RPMI8226 (cell line): ENCODE data around the gene CDYL.

ENCODE experiments used
- DNase-seq: peaks from one replicate; pipeline ENCODE4 v3.0.0-alpha.2; 2015

CDYL gene

GRCh38 chr6:4889701-4890100 lies 113.5 kb downstream of the CDYL start:
- DNase-seq = no peak

- no peak for DNase-seq
Measured at GRCh38 chr6:4890191-4890590, 114.0 kb downstream of the CDYL start.

- DNase-seq = no peak
Measured at GRCh38 chr6:4890627-4891026, 114.4 kb downstream of the CDYL start.

- DNase-seq = no peak
Measured at GRCh38 chr6:4891141-4891540, 114.9 kb downstream of the CDYL start.

GRCh38 chr6:4892785-4893485 lies 116.7 kb downstream of the CDYL start:
- no peak for DNase-seq

GRCh38 chr6:4894049-4894448 lies 117.8 kb downstream of the CDYL start:
- no peak for DNase-seq

GRCh38 chr6:4895971-4896370 lies 119.8 kb downstream of the CDYL start:
- no peak for DNase-seq

GRCh38 chr6:4896401-4896800 lies 120.2 kb downstream of the CDYL start:
- DNase-seq = no peak

GRCh38 chr6:4899249-4900034 lies 123.2 kb downstream of the CDYL start:
- DNase-seq = no peak

GRCh38 chr6:4901386-4902061 lies 125.3 kb downstream of the CDYL start:
- peak; percentile 89 for DNase-seq

- peak; percentile 93 for DNase-seq
Measured at GRCh38 chr6:4902363-4902762, 126.2 kb downstream of the CDYL start.

GRCh38 chr6:4903121-4903520 lies 126.9 kb downstream of the CDYL start:
- DNase-seq = no peak

GRCh38 chr6:4903751-4904370 lies 127.7 kb downstream of the CDYL start:
- no peak for DNase-seq

- no peak for DNase-seq
Measured at GRCh38 chr6:4904461-4905025, 128.3 kb downstream of the CDYL start.

- DNase-seq = no peak
Measured at GRCh38 chr6:4905826-4906225, 129.6 kb downstream of the CDYL start.

GRCh38 chr6:4906293-4907276 lies 130.4 kb downstream of the CDYL start:
- DNase-seq = peak; percentile 58

GRCh38 chr6:4907602-4908001 lies 131.4 kb downstream of the CDYL start:
- no peak for DNase-seq

- no peak for DNase-seq
Measured at GRCh38 chr6:4908062-4908461, 131.9 kb downstream of the CDYL start.

- DNase-seq = no peak
Measured at GRCh38 chr6:4909063-4909706, 133.0 kb downstream of the CDYL start.

GRCh38 chr6:4910037-4910760 lies 134.0 kb downstream of the CDYL start:
- no peak for DNase-seq

GRCh38 chr6:4912559-4912958 lies 136.4 kb downstream of the CDYL start:
- no peak for DNase-seq
